WTC11 (cell line): ENCODE measurements around the gene SAMMSON.

ENCODE experiments used
- ETV6 ChIP-seq: sonication (generic); formaldehyde crosslinking; IDR thresholded peaks from 2 replicates; pipeline ENCODE4 v1.8.1; 2022; ENCODE audit warnings: mild to moderate bottlenecking, missing genetic modification reagents
- FOXJ3 ChIP-seq: sonication (generic); formaldehyde crosslinking; IDR thresholded peaks from 2 replicates; pipeline ENCODE4 v1.9.0; 2021; ENCODE audit warnings: missing genetic modification reagents, mild to moderate bottlenecking, borderline replicate concordance
- FOXK1 ChIP-seq: sonication (generic); formaldehyde crosslinking; IDR thresholded peaks from 2 replicates; pipeline ENCODE4 v1.8.0; 2022; ENCODE audit warnings: mild to moderate bottlenecking, moderate library complexity, missing genetic modification reagents
- MYBL2 ChIP-seq: sonication (generic); formaldehyde crosslinking; IDR thresholded peaks from 2 replicates; pipeline ENCODE4 v1.8.1; 2023; ENCODE audit warnings: mild to moderate bottlenecking, moderate library complexity, missing genetic modification reagents
- SOX15 ChIP-seq: fragments of 250-450 bp; sonication (Bioruptor Pico); IDR thresholded peaks from 2 replicates; pipeline ENCODE4 v1.9.0; 2021; ENCODE audit warnings: mild to moderate bottlenecking
- TEAD4 ChIP-seq: sonication (generic); formaldehyde crosslinking; IDR thresholded peaks from 2 replicates; pipeline ENCODE4 v1.8.0; 2022; ENCODE audit warnings: mild to moderate bottlenecking, missing genetic modification reagents
- TF ChIP-seq, protein P1 (sequence below): fragments of 200-600 bp; IDR thresholded peaks from 2 replicates; pipeline ENCODE4 v1.8.0; 2022; ENCODE audit warnings: antibody characterized with exemption
- TF ChIP-seq, protein P2 (sequence below): sonication (generic); formaldehyde crosslinking; IDR thresholded peaks from 2 replicates; pipeline ENCODE4 v1.8.1; 2022; ENCODE audit warnings: mild to moderate bottlenecking, moderate library complexity, missing genetic modification reagents
- TF ChIP-seq, protein P3 (sequence below): sonication (generic); formaldehyde crosslinking; IDR thresholded peaks from 2 replicates; pipeline ENCODE4 v1.8.1; 2022; ENCODE audit warnings: low read depth, mild to moderate bottlenecking, moderate library complexity, missing genetic modification reagents, borderline replicate concordance

DNA sequence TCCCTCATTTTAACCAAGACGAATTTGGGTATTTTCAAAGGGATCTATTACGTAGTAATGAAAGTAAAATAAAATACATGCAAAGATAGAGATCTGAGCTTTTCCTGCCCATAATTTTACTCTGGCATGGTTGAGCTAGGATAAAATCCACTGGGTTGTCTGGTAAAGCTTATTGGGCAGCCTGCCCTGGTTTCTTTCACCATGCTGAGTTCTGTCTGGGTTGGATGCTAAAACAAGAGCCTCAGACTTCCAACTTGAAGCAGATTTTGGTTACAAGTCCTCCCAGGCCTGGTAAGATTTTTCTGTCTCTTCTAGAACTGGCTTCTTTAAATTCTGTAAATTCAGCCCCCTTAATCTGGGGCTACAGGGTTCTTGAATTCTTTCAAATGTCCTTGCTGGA is 86.8 kb downstream of the SAMMSON start:
- TF ChIP-seq SOX15 (no peak), ETV6 (no peak), MYBL2 (CRISPR knock-in tag) (no peak), TEAD4 (CRISPR knock-in tag) (no peak), FOXJ3 (CRISPR knock-in tag) (no peak), FOXK1 (CRISPR knock-in tag) (no peak)
- TF ChIP-seq, protein P1, sequence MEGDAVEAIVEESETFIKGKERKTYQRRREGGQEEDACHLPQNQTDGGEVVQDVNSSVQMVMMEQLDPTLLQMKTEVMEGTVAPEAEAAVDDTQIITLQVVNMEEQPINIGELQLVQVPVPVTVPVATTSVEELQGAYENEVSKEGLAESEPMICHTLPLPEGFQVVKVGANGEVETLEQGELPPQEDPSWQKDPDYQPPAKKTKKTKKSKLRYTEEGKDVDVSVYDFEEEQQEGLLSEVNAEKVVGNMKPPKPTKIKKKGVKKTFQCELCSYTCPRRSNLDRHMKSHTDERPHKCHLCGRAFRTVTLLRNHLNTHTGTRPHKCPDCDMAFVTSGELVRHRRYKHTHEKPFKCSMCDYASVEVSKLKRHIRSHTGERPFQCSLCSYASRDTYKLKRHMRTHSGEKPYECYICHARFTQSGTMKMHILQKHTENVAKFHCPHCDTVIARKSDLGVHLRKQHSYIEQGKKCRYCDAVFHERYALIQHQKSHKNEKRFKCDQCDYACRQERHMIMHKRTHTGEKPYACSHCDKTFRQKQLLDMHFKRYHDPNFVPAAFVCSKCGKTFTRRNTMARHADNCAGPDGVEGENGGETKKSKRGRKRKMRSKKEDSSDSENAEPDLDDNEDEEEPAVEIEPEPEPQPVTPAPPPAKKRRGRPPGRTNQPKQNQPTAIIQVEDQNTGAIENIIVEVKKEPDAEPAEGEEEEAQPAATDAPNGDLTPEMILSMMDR = no peak
- TF ChIP-seq, protein P2, sequence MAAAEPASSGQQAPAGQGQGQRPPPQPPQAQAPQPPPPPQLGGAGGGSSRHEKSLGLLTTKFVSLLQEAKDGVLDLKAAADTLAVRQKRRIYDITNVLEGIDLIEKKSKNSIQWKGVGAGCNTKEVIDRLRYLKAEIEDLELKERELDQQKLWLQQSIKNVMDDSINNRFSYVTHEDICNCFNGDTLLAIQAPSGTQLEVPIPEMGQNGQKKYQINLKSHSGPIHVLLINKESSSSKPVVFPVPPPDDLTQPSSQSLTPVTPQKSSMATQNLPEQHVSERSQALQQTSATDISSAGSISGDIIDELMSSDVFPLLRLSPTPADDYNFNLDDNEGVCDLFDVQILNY = no peak
- TF ChIP-seq, protein P3, sequence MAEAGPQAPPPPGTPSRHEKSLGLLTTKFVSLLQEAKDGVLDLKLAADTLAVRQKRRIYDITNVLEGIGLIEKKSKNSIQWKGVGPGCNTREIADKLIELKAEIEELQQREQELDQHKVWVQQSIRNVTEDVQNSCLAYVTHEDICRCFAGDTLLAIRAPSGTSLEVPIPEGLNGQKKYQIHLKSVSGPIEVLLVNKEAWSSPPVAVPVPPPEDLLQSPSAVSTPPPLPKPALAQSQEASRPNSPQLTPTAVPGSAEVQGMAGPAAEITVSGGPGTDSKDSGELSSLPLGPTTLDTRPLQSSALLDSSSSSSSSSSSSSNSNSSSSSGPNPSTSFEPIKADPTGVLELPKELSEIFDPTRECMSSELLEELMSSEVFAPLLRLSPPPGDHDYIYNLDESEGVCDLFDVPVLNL = no peak
